Osteocyte (in vitro differentiated cells): Measurements from ENCODE around the gene CARD11. TPM values are rescaled to one million over a fixed set of nuclear protein-coding genes. Genes with fewer than 3 reads are reported as not detected.

Experiments used
- DNase-seq: peaks from one replicate; pipeline ENCODE4 v3.0.0; 2021; ENCODE audit warnings: mixed read lengths; ENCODE audit not compliant: unreplicated experiment; ENCODE audit errors: extremely low spot score
- H3K27ac Mint-ChIP-seq: one replicate; pipeline ENCODE4 v1.8.0; 2021; ENCODE audit warnings: mild to moderate bottlenecking, mixed read lengths; ENCODE audit not compliant: unreplicated experiment
- H3K27me3 Mint-ChIP-seq: one replicate; pipeline ENCODE4 v1.8.0; 2021; ENCODE audit warnings: mixed read lengths; ENCODE audit not compliant: unreplicated experiment
- H3K36me3 Mint-ChIP-seq: one replicate; pipeline ENCODE4 v1.8.0; 2021; ENCODE audit warnings: mixed read lengths; ENCODE audit not compliant: unreplicated experiment
- H3K4me1 Mint-ChIP-seq: one replicate; pipeline ENCODE4 v1.8.0; 2021; ENCODE audit warnings: mixed read lengths; ENCODE audit not compliant: unreplicated experiment
- H3K4me3 Mint-ChIP-seq: one replicate; pipeline ENCODE4 v1.8.0; 2021; ENCODE audit warnings: mild to moderate bottlenecking, moderate library complexity, mixed read lengths; ENCODE audit not compliant: unreplicated experiment
- H3K9me3 Mint-ChIP-seq: one replicate; pipeline ENCODE4 v1.8.0; 2021; ENCODE audit warnings: mixed read lengths; ENCODE audit not compliant: unreplicated experiment
- CTCF ChIP-seq: fragments of 200-600 bp; sonication (generic); IDR thresholded peaks from 2 replicates; pipeline ENCODE4 v1.5.0; 2021; ENCODE audit warnings: antibody characterized with exemption, mild to moderate bottlenecking, moderate library complexity
- total RNA-seq: library from RNA; stranded (reverse); gene quantifications from 2 replicates; pipeline ENCODE4 v1.2.1, GENCODE V29; 2021

The CARD11 gene
- total RNA-seq, 1 donor from 2014 or later = 0.24 TPM

GRCh38 chr7:3083350-3083749 is 39.7 kb upstream of the CARD11 start:
- no peaks in the 10 kb centered on the region for H3K27me3 Mint-ChIP-seq
- TF ChIP-seq CTCF = no peak
- no peak for DNase-seq
- no peaks in the 10 kb centered on the region for H3K36me3 Mint-ChIP-seq
- H3K9me3 Mint-ChIP-seq = no peaks in the 10 kb centered on the region
- H3K27ac Mint-ChIP-seq = no peak overlapping the region
- H3K4me1 Mint-ChIP-seq = peaks cover 27% of the 10 kb centered on the region
- H3K4me3 Mint-ChIP-seq = no peak overlapping the region

- no peak overlapping the region for H3K27ac Mint-ChIP-seq
Measured at GRCh38 chr7:3082831-3083230, 39.2 kb upstream of the CARD11 start.

GRCh38 chr7:3082386-3082785 is 38.7 kb upstream of the CARD11 start:
- DNase-seq = no peak
- no peaks in the 10 kb centered on the region for H3K27me3 Mint-ChIP-seq
- H3K9me3 Mint-ChIP-seq = no peaks in the 10 kb centered on the region
- TF ChIP-seq CTCF = no peak
- H3K4me3 Mint-ChIP-seq = no peak overlapping the region
- peaks cover 20% of the 10 kb centered on the region for H3K4me1 Mint-ChIP-seq
- no peaks in the 10 kb centered on the region for H3K36me3 Mint-ChIP-seq
- H3K27ac Mint-ChIP-seq = no peak overlapping the region

More at GRCh38 chr7:3082831-3083230, 39.2 kb upstream of the CARD11 start:
- TF ChIP-seq CTCF = no peak
- no peak for DNase-seq
- H3K27me3 Mint-ChIP-seq = no peaks in the 10 kb centered on the region
- no peak overlapping the region for H3K4me3 Mint-ChIP-seq
- H3K36me3 Mint-ChIP-seq = no peaks in the 10 kb centered on the region
- no peaks in the 10 kb centered on the region for H3K9me3 Mint-ChIP-seq
- peaks cover 23% of the 10 kb centered on the region for H3K4me1 Mint-ChIP-seq

DNA sequence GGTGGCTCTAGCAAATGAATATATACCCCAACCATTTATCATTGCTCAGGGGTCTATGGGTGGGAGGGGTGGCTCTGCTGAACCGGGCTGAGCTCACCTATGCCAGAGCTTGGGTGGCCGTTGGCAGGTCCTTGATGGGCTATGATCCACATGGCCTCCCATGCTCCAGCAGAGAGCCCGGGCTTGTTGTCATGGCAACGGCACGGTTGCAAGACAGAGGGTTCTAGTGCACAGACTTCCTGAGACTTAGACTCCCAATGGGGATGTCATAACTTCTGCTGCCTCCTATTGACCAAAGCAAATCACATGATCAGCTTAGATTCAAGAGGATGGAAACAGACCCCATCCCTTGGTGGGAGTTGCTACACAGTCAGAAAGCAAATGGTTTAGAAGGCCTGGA is 36.4 kb upstream of the CARD11 start:
- peaks cover 2% of the 10 kb centered on the region for H3K27me3 Mint-ChIP-seq

GRCh38 chr7:3078514-3078913 is 34.8 kb upstream of the CARD11 start:
- no peak overlapping the region for H3K27ac Mint-ChIP-seq
- H3K9me3 Mint-ChIP-seq = no peaks in the 10 kb centered on the region
- no peaks in the 10 kb centered on the region for H3K36me3 Mint-ChIP-seq
- TF ChIP-seq CTCF = no peak
- no peak for DNase-seq
- peaks cover 4% of the 10 kb centered on the region for H3K4me1 Mint-ChIP-seq
- no peak overlapping the region for H3K4me3 Mint-ChIP-seq
- peaks cover 15% of the 10 kb centered on the region for H3K27me3 Mint-ChIP-seq

More for the DNA sequence above, 36.4 kb upstream of the CARD11 start:
- Mint-ChIP-seq H3K4me3 (no peak overlapping the region), H3K27ac (no peak overlapping the region), H3K36me3 (no peaks in the 10 kb centered on the region), H3K9me3 (no peaks in the 10 kb centered on the region), H3K4me1 (peaks cover 5% of the 10 kb centered on the region)
- no peak for DNase-seq
- TF ChIP-seq CTCF = no peak
